ENCODE results near the gene KRT15. TPM values are rescaled to one million over a fixed set of nuclear protein-coding genes. Genes with fewer than 3 reads are reported as not detected.

Gene KRT15
- polyA plus RNA-seq, 1 donor (not counting 4 experiments of a cell fraction or from before 2014, with no cell fraction given) = 729 TPM

DNA sequence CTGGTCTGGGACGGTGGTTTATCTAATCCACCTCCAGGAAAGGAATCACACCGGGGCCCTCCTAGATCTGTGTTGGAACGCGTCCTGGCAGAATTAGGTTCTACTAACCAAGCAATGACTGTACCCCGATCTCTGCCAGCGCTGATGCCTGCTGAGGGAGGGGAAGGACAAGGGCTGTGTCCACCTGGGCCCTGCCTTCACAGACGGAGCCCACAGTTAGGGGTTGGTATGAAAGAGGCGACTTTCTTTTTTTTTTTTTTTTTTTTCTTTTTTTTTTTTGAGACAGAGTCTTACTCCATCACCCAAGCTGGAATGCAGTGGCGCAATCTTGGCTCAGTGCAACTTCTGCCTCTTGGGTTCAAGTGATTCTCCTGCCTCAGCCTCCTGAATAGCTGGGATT, 19.3 kb upstream of the KRT15 start:
- H3K27me3 ChIP-seq (ENCODE audit: control insufficient read depth, extremely low read depth, insufficient read depth, low read length) = no peaks in the 10 kb centered on the region
- H2AFZ ChIP-seq (ENCODE audit: control insufficient read depth, low read length) = no peak overlapping the region
- peaks cover 55% of the 10 kb centered on the region for H3K4me1 ChIP-seq (ENCODE audit: control insufficient read depth, extremely low read depth, insufficient read depth, low read length)
- FAIRE-seq (peak; percentile 46), DNase-seq (ENCODE audit: low read depth, low spot score) (no peak)
- H3K79me2 ChIP-seq (ENCODE audit: control insufficient read depth, insufficient read depth, low read length) = no peaks in the 10 kb centered on the region
- no peaks in the 10 kb centered on the region for H3K9me1 ChIP-seq (ENCODE audit: control insufficient read depth, extremely low read depth, insufficient read depth, low read length)
- peak overlapping the region; percentile 50 for H3K27ac ChIP-seq (ENCODE audit: control insufficient read depth, insufficient read depth, low read length)
- H3K4me3 ChIP-seq (ENCODE audit: control insufficient read depth in 2 of 3, extremely low read depth in 1 of 3, insufficient read depth in 2 of 3, low read depth in 1 of 3, low read length in 3 of 3) = no peak overlapping the region
- TF ChIP-seq, protein P1, sequence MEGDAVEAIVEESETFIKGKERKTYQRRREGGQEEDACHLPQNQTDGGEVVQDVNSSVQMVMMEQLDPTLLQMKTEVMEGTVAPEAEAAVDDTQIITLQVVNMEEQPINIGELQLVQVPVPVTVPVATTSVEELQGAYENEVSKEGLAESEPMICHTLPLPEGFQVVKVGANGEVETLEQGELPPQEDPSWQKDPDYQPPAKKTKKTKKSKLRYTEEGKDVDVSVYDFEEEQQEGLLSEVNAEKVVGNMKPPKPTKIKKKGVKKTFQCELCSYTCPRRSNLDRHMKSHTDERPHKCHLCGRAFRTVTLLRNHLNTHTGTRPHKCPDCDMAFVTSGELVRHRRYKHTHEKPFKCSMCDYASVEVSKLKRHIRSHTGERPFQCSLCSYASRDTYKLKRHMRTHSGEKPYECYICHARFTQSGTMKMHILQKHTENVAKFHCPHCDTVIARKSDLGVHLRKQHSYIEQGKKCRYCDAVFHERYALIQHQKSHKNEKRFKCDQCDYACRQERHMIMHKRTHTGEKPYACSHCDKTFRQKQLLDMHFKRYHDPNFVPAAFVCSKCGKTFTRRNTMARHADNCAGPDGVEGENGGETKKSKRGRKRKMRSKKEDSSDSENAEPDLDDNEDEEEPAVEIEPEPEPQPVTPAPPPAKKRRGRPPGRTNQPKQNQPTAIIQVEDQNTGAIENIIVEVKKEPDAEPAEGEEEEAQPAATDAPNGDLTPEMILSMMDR (optimal IDR thresholded peaks at IDR 0.05 in 1 of 3, IDR thresholded peaks at IDR 0.05 in 1 of 3, conservative IDR thresholded peaks at IDR 0.05 in 1 of 3; ENCODE audit: extremely low read depth in 1 of 3, insufficient read depth in 2 of 3, low read length in 3 of 3) = no peak
- no peak for TF ChIP-seq EZH2 (IDR thresholded peaks at IDR 0.05; ENCODE audit: low read length)
- peak overlapping the region; percentile 18 for H3K9ac ChIP-seq (ENCODE audit: control insufficient read depth, extremely low read depth, insufficient read depth, low read length)
- H3K4me2 ChIP-seq (ENCODE audit: control insufficient read depth, extremely low read depth, insufficient read depth, low read depth, low read length) = peak overlapping the region; percentile 55
- H3K9me3 ChIP-seq (ENCODE audit: control insufficient read depth, low read depth, low read length) = no peaks in the 10 kb centered on the region
- no peaks in the 10 kb centered on the region for H4K20me1 ChIP-seq (ENCODE audit: control insufficient read depth, extremely low read depth, insufficient read depth, low read length)
- no peaks in the 10 kb centered on the region for H3K36me3 ChIP-seq (ENCODE audit: control insufficient read depth in 2 of 2, extremely low read depth in 1 of 2, insufficient read depth in 2 of 2, low read length in 2 of 2)
- dilution Hi-C loops (cut with MboI; ENCODE audit: extremely low pct_ligation_motif_present, low sequenced_read_pairs) = no loop called here

GRCh38 chr17:41537614-41537954, 18.9 kb upstream of the KRT15 start:
- Histone ChIP-seq H3K4me1 (ENCODE audit: control insufficient read depth, extremely low read depth, insufficient read depth, low read length) (peaks cover 55% of the 10 kb centered on the region), H4K20me1 (ENCODE audit: control insufficient read depth, extremely low read depth, insufficient read depth, low read length) (no peaks in the 10 kb centered on the region), H3K4me3 (ENCODE audit: control insufficient read depth in 2 of 3, extremely low read depth in 1 of 3, insufficient read depth in 2 of 3, low read depth in 1 of 3, low read length in 3 of 3) (no peak overlapping the region), H2AFZ (ENCODE audit: control insufficient read depth, low read length) (no peak overlapping the region), H3K9ac (ENCODE audit: control insufficient read depth, extremely low read depth, insufficient read depth, low read length) (no peak overlapping the region), H3K79me2 (ENCODE audit: control insufficient read depth, insufficient read depth, low read length) (no peaks in the 10 kb centered on the region), H3K27ac (ENCODE audit: control insufficient read depth, insufficient read depth, low read length) (no peak overlapping the region), H3K9me3 (ENCODE audit: control insufficient read depth, low read depth, low read length) (no peaks in the 10 kb centered on the region), H3K27me3 (ENCODE audit: control insufficient read depth, extremely low read depth, insufficient read depth, low read length) (no peaks in the 10 kb centered on the region), H3K4me2 (ENCODE audit: control insufficient read depth, extremely low read depth, insufficient read depth, low read depth, low read length) (peak overlapping the region; percentile 55), H3K9me1 (ENCODE audit: control insufficient read depth, extremely low read depth, insufficient read depth, low read length) (no peaks in the 10 kb centered on the region), H3K36me3 (ENCODE audit: control insufficient read depth in 2 of 2, extremely low read depth in 1 of 2, insufficient read depth in 2 of 2, low read length in 2 of 2) (no peaks in the 10 kb centered on the region)
- no peak for TF ChIP-seq EZH2 (IDR thresholded peaks at IDR 0.05; ENCODE audit: low read length)
- TF ChIP-seq, protein P1 (optimal IDR thresholded peaks at IDR 0.05 in 1 of 3, IDR thresholded peaks at IDR 0.05 in 1 of 3, conservative IDR thresholded peaks at IDR 0.05 in 1 of 3; ENCODE audit: extremely low read depth in 1 of 3, insufficient read depth in 2 of 3, low read length in 3 of 3) = no peak
- no peak for FAIRE-seq
- no peak for DNase-seq (ENCODE audit: low read depth, low spot score)
- dilution Hi-C loops (cut with MboI; ENCODE audit: extremely low pct_ligation_motif_present, low sequenced_read_pairs) = no loop called here
